Measurements from ENCODE around the gene TMBIM1.
A peak's percentile ranks its signal among the peaks of the same experiment; 100 is the strongest.

Gene TMBIM1

DNA sequence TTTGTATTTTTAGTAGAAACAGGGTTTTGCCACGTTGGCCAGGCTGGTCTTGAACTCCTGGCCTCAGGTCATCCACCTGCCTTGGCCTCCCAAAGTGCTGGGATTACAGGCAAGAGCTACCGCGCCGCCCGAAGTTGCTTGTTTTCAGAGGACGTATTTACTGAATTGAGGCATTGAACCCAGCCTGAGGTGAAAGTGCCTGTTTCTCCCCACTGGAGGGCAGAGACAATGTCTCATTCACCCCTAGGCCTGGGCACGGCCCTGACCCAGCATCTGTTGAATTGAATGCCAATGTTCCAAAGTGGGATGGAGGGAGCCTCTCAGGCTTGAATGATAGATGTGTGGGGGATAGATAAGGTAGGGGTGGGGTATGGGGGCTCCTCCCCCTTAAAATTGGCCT is 4.5 kb upstream of the TMBIM1 start:
- H3K4me1 ChIP-seq (ENCODE audit: insufficient read depth, low read length), result peaks cover 14% of the 10 kb centered on the region; the same call in 1 of the 2 replicates
- H3K4me3 ChIP-seq (ENCODE audit: low read length), result no peak overlapping the region
- H3K27ac ChIP-seq (ENCODE audit: low read length), result no peak overlapping the region
- no peak overlapping the region for H3K9ac ChIP-seq (ENCODE audit: low read depth, low read length)
- no peaks in the 10 kb centered on the region for H3K36me3 ChIP-seq (ENCODE audit: insufficient read depth, low read depth, low read length)
- H3K27me3 ChIP-seq (ENCODE audit: insufficient read depth, low read length), result peaks cover 4% of the 10 kb centered on the region; the same call in 1 of the 2 replicates
- no peaks in the 10 kb centered on the region for H3K9me3 ChIP-seq (ENCODE audit: insufficient read depth, low read depth, low read length)

DNA sequence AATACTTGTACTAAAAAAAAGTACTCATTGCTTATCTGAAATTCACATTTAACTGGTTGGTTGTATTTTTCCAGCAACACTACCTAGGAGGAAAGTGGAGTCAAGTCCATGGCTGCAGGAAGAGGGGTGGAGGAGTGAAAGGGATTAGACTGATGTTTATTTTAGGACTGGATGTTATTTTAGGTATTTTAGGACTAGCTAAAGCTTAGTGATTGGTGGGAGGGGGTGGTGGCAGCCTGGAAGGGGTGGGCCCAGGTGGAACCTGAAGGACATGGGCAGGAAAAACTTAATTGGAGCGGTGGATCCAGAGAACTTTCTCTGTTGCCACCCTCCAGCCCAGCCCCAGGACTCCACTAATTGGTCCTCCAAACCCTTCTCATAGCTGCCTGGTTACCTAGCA is 3.9 kb upstream of the TMBIM1 start:
- H3K4me1 ChIP-seq (ENCODE audit: insufficient read depth, low read length), result peaks cover 14% of the 10 kb centered on the region; the same call in 1 of the 2 replicates
- no peak overlapping the region for H3K27ac ChIP-seq (ENCODE audit: low read length)
- H3K36me3 ChIP-seq (ENCODE audit: insufficient read depth, low read depth, low read length), result no peaks in the 10 kb centered on the region
- H3K4me3 ChIP-seq (ENCODE audit: low read length), result no peak overlapping the region
- peaks cover 4% of the 10 kb centered on the region; the same call in 1 of the 2 replicates for H3K27me3 ChIP-seq (ENCODE audit: insufficient read depth, low read length)
- H3K9me3 ChIP-seq (ENCODE audit: insufficient read depth, low read depth, low read length), result no peaks in the 10 kb centered on the region
- H3K9ac ChIP-seq (ENCODE audit: low read depth, low read length), result no peak overlapping the region

DNA sequence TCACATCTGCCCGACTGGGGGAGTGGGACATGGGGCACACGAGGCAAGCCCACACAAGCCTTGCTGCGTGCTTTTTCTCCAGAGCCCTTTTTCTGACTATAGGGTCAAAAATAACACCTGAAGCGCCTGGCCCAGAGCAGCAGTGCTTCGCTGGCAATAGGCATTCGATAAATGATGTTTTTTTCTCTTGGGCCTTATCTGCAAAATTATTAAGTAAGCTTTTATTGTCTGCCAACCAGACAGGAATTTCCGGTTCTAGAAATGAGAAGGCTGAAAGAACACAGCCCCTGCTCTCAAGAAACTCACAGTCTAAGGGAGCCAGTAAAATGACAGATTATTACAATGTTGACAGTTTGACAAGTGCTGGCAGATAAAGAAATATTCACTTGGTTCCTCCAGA is 2.7 kb upstream of the TMBIM1 start:
- no peaks in the 10 kb centered on the region for H3K36me3 ChIP-seq (ENCODE audit: insufficient read depth, low read depth, low read length)
- peaks cover 16% of the 10 kb centered on the region for H3K4me1 ChIP-seq (ENCODE audit: insufficient read depth, low read length)
- no peak overlapping the region for H3K27ac ChIP-seq (ENCODE audit: low read length)
- peaks cover 4% of the 10 kb centered on the region; the same call in 1 of the 2 replicates for H3K27me3 ChIP-seq (ENCODE audit: insufficient read depth, low read length)
- H3K9ac ChIP-seq (ENCODE audit: low read depth, low read length), result no peak overlapping the region
- H3K9me3 ChIP-seq (ENCODE audit: insufficient read depth, low read depth, low read length), result no peaks in the 10 kb centered on the region
- H3K4me3 ChIP-seq (ENCODE audit: low read length), result no peak overlapping the region

GRCh38 chr2:218294430-218295022 is 2.2 kb upstream of the TMBIM1 start:
- Histone ChIP-seq H3K36me3 (ENCODE audit: insufficient read depth, low read depth, low read length) (no peaks in the 10 kb centered on the region), H3K4me1 (ENCODE audit: insufficient read depth, low read length) (peaks cover 20% of the 10 kb centered on the region), H3K9me3 (ENCODE audit: insufficient read depth, low read depth, low read length) (no peaks in the 10 kb centered on the region), H3K4me3 (ENCODE audit: low read length) (no peak overlapping the region), H3K9ac (ENCODE audit: low read depth, low read length) (no peak overlapping the region), H3K27ac (ENCODE audit: low read length) (no peak overlapping the region), H3K27me3 (ENCODE audit: insufficient read depth, low read length) (peaks cover 4% of the 10 kb centered on the region; the same call in 1 of the 2 replicates)

DNA sequence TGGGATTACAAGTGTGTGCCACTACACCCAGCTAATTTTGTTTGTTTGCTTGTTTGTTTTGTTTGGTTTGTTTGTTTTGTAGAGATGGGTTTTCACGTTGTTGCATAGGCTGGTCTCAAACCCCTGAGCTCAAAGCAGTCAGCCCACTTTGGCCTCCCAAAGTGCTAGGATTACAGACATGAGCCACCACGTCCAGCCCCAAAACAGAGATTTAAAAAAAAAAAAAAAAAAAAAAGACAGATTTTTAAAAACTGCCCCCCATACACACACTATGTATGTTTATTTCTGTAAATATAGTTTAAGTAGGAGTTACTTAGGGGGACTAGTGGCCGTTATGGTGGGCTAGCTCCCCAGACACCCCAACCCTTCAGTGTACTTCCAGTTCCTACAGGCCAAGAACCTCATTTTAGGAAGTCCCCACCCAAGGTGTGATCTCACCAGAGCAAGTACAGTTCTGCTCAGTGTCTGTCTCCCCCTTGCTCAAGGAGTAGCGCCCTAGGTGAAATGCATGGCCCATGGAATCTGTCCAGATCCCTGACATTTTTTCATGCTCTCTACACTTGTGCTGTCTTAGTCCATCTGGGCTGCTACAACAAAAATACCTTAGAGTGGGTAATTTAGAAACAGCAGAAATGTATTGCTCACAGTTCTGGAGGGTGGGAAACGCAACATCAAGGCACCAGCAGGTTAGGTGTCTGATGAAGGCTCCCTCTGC is 1.6 kb upstream of the TMBIM1 start:
- no peaks in the 10 kb centered on the region for H3K36me3 ChIP-seq (ENCODE audit: insufficient read depth, low read depth, low read length)
- H3K27ac ChIP-seq (ENCODE audit: low read length), result no peak overlapping the region
- no peaks in the 10 kb centered on the region for H3K9me3 ChIP-seq (ENCODE audit: insufficient read depth, low read depth, low read length)
- H3K27me3 ChIP-seq (ENCODE audit: insufficient read depth, low read length), result peaks cover 4% of the 10 kb centered on the region; the same call in 1 of the 2 replicates
- H3K4me1 ChIP-seq (ENCODE audit: insufficient read depth, low read length), result peaks cover 20% of the 10 kb centered on the region
- no peak overlapping the region for H3K9ac ChIP-seq (ENCODE audit: low read depth, low read length)
- H3K4me3 ChIP-seq (ENCODE audit: low read length), result no peak overlapping the region

GRCh38 chr2:218291318-218292047 is 820 bp downstream of the TMBIM1 start:
- Histone ChIP-seq H3K27ac (ENCODE audit: low read length) (no peak overlapping the region), H3K36me3 (ENCODE audit: insufficient read depth, low read depth, low read length) (no peaks in the 10 kb centered on the region), H3K9me3 (ENCODE audit: insufficient read depth, low read depth, low read length) (no peaks in the 10 kb centered on the region), H3K4me3 (ENCODE audit: low read length) (peak overlapping the region; percentile 78), H3K9ac (ENCODE audit: low read depth, low read length) (peak overlapping the region; percentile 59; the same call in 1 of the 2 replicates), H3K4me1 (ENCODE audit: insufficient read depth, low read length) (peaks cover 25% of the 10 kb centered on the region), H3K27me3 (ENCODE audit: insufficient read depth, low read length) (peaks cover 4% of the 10 kb centered on the region; the same call in 1 of the 2 replicates)

DNA sequence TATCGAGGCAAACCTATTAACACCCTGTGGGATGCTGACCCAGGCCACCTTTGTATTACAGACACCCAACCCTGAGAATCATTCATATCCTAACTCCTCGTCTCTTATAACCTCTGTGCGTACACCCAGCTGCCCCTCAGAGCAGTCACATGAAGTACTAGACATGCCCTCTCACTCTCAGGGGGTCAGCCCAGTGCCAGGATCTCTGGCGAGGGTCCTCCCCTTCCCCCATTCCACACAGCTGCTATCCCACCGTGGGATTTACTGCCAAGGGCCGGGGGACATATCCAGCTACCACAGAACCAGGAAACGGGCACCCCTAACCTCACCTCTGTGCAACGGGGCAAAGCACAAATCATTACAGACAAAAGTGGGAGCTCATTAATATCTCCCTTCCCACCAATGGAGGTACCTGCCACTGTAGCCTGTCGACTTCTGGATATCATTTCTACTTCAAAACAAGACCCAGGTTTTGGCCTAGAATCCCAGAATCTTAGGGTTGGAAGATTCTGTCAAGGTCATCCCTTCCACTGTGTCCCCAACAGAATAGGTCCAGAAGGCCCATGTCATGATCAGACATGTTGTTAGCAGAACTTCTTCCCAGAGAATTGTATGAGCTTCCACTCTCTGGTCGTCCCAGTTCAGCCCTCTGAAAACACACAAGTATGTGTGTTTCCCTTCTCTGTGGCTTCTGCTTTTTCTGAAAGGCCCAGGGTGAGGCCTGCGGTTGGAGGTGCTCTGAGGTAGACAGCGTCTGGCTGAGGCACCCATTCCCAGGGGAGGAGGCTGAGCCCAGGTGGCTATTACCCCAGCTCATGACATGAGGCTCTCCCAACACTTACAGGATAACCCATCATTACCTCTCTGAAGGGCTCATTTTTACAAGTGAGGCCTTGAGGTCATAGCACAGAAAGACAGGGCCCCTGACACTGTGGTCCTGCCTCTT is 1.7 kb downstream of the TMBIM1 start:
- no peak overlapping the region for H3K4me3 ChIP-seq (ENCODE audit: low read length)
- peaks cover 25% of the 10 kb centered on the region for H3K4me1 ChIP-seq (ENCODE audit: insufficient read depth, low read length)
- peaks cover 4% of the 10 kb centered on the region; the same call in 1 of the 2 replicates for H3K27me3 ChIP-seq (ENCODE audit: insufficient read depth, low read length)
- no peaks in the 10 kb centered on the region for H3K36me3 ChIP-seq (ENCODE audit: insufficient read depth, low read depth, low read length)
- no peak overlapping the region for H3K9ac ChIP-seq (ENCODE audit: low read depth, low read length)
- no peaks in the 10 kb centered on the region for H3K9me3 ChIP-seq (ENCODE audit: insufficient read depth, low read depth, low read length)
- H3K27ac ChIP-seq (ENCODE audit: low read length), result no peak overlapping the region

GRCh38 chr2:218289639-218290315 is 2.5 kb downstream of the TMBIM1 start:
- Histone ChIP-seq H3K4me1 (ENCODE audit: insufficient read depth, low read length) (peaks cover 18% of the 10 kb centered on the region), H3K27ac (ENCODE audit: low read length) (no peak overlapping the region), H3K9ac (ENCODE audit: low read depth, low read length) (no peak overlapping the region), H3K9me3 (ENCODE audit: insufficient read depth, low read depth, low read length) (no peaks in the 10 kb centered on the region), H3K36me3 (ENCODE audit: insufficient read depth, low read depth, low read length) (no peaks in the 10 kb centered on the region), H3K27me3 (ENCODE audit: insufficient read depth, low read length) (peaks cover 4% of the 10 kb centered on the region; the same call in 1 of the 2 replicates), H3K4me3 (ENCODE audit: low read length) (no peak overlapping the region)

- H3K9ac ChIP-seq (ENCODE audit: low read depth, low read length), result no peak overlapping the region
These were observed 5.5 kb downstream of the TMBIM1 start for GRCh38 chr2:218286570-218287459.

DNA sequence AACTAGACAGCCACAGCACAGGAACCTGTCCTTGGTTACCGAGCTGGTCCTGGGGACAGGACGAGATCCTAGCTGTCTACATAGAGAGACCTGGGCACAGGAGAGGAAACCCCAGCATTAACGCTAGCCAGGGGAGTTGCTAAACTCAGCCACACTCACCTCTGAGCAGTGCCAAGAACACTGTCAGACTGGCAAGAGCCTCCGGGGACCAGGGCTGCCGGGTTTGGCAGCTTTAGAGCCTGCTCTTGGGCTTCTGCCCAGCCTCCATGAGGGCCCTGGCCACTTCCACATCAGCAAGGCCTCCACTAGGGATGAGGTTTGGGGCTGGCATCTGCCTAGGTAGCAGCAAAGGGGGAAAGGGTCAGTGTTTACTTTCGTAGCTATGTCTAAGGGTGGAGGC is 6.7 kb downstream of the TMBIM1 start:
- Histone ChIP-seq H3K4me1 (ENCODE audit: insufficient read depth, low read length) (peaks cover 11% of the 10 kb centered on the region), H3K27me3 (ENCODE audit: insufficient read depth, low read length) (no peaks in the 10 kb centered on the region), H3K9ac (ENCODE audit: low read depth, low read length) (no peak overlapping the region), H3K9me3 (ENCODE audit: insufficient read depth, low read depth, low read length) (no peaks in the 10 kb centered on the region), H3K4me3 (ENCODE audit: low read length) (no peak overlapping the region), H3K36me3 (ENCODE audit: insufficient read depth, low read depth, low read length) (no peaks in the 10 kb centered on the region), H3K27ac (ENCODE audit: low read length) (no peak overlapping the region)

More at GRCh38 chr2:218286570-218287459, 5.5 kb downstream of the TMBIM1 start:
- H3K27ac ChIP-seq (ENCODE audit: low read length), result no peak overlapping the region
- peaks cover 11% of the 10 kb centered on the region for H3K4me1 ChIP-seq (ENCODE audit: insufficient read depth, low read length)
- H3K27me3 ChIP-seq (ENCODE audit: insufficient read depth, low read length), result no peaks in the 10 kb centered on the region
- H3K9me3 ChIP-seq (ENCODE audit: insufficient read depth, low read depth, low read length), result no peaks in the 10 kb centered on the region
- no peaks in the 10 kb centered on the region for H3K36me3 ChIP-seq (ENCODE audit: insufficient read depth, low read depth, low read length)
- H3K4me3 ChIP-seq (ENCODE audit: low read length), result peak overlapping the region; percentile 6; the same call in 1 of the 2 replicates

All from iPS-20b (cell line).